GM18868 (cell line): Measurements from ENCODE around the gene YWHAG.
"Not testable (repeated sequence)": the region's sequence is repeated elsewhere in the genome, so short reads cannot be mapped to it uniquely, and the experiment has no call there.

Source experiments
- ATAC-seq: cut with Tn5 transposase; IDR thresholded peaks from one replicate; pipeline ENCODE4 v1.9.1; 2021; ENCODE audit warnings: mild to moderate bottlenecking, moderate library complexity; ENCODE audit not compliant: unreplicated experiment

The YWHAG gene

DNA sequence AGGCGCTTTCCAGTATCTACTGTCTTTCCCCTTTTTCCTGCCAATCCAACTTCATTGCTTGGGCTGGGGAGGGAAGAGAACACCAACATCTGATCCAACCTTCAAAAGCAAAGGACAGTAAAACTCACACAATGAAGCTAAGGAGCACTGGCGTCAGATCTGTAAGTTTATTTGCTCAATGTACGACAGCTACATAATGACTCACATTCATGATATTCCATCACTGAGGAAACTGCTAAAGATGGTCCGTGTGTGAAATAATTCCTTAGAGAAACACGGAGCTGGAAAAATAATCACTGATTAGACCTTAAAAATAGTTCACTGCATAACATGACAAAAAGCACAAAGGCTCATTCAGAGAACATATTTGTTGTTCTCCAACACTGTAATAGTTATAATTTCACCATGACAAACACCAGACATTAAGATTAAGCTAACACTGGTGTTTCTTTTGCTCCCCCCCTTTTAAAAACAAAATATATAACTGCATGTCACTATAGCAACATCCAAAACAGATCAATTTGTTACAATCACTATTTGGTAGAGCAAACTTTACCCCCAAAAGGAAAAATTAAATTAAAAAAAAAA, 32.1 kb downstream of the YWHAG start:
- no peak for ATAC-seq

DNA sequence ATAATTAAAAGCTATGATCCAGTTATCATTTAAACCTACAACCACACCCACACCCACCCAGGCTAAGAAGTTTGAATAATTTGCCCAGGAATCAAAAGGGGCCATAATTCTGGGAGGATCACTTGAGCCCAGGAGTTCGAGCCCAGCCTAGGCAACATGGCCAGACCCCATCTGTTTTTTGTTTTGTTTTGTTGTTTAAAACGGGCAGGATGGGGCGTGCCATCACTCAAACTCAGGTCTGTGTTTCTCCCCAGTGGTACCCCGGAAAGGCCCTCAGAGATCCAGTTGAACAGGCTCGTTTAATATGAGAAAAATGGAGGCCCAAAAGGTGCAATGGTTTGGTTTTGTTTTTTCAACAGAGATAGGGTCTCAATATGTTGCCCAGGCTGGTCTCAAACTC, 33.0 kb downstream of the YWHAG start:
- no peak for ATAC-seq

DNA sequence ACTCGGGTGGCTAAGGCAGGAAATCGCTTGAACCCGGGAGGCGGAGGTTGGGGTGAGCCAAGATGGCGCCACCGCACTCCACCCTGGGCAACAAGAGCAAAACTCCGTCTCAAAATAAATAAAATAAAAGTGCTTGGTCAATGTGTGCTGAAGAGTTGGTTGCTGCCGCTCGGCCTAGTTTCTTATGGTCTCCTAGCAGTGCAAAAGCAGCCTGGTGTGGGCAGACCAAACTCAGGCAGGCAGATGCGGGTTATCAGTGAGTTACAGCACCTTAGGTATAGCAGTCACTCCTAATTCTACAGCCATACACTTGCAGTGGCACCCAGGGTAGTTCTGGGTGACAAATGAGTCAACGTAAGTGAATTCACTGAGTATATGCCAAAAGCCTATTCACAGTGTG, 33.7 kb downstream of the YWHAG start:
- no peak for ATAC-seq

DNA sequence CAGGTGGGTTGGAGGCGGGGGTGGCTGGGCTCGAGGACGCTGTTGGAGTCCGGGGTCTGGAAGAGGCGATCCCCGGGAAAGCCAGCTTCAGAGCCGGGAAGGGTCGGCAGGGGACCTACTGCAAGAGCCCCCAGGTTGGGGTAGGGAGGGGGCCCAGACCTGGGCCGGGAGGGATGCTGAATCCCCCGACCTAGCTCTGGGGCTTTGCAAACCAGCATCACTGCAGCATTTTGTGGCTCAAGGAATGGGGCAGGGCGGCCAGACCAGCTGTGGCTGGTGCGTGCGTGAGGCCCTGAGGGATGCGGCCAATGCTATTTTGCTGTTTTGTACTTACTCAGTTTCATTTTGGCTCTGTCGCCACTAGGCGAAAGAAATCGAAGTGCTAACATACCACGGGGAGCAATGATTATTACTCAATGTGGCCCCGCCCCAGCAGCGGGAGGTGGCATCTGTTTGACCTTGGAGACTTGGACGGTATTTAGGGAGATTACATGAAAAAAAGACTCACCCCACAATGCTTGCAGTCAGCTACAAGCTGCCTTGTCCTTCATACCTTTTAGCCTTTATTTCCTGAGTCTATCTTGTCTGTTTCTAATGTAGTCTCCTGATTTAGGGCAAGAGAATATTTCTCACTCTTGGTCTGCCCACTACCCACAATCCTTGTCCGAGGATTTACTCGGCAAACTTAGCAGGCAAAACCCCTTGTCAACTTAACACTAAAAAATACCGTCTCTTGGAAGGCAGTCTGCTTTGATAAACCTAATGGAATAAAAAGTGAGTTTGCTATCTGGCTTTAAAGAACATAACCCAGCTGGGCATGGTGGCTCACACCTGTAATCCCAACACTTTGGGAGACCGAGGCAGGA, 40.1 kb downstream of the YWHAG start:
- ATAC-seq, result peak; percentile 44

DNA sequence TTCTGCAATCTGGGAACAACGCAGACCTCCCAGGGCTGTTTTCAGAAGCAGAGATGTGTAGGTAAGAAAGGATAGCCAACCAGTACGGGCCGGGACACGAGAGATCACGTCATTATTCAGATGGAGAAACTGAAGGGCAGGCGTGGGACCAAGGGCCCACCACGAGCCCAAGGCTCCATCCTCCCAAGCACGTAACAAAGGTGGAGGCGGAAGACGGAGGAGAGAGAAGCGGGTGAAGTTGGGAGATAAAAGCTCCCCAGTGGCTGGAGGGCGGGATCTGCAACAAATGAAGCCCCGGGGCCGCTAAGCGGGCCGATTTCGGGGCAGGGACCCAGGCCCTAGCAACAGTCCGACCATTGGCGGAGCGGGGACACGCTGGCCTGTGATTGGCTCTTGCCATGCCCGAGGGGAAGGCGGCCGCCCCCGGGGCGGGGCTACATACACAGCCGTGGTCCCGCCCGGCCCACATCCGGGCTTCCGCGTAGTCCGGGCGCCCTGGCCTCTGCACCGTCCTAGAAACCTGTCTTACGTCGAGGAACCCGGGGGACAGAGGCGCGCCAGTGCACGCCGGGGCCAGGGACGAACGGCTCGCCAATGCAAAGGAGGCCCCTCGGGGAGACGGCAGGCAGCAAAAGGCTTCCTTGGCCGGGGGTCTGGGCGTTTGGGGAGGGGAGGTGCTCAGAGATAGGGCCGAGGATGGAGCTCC, 40.9 kb downstream of the YWHAG start:
- peak; percentile 92 for ATAC-seq

DNA sequence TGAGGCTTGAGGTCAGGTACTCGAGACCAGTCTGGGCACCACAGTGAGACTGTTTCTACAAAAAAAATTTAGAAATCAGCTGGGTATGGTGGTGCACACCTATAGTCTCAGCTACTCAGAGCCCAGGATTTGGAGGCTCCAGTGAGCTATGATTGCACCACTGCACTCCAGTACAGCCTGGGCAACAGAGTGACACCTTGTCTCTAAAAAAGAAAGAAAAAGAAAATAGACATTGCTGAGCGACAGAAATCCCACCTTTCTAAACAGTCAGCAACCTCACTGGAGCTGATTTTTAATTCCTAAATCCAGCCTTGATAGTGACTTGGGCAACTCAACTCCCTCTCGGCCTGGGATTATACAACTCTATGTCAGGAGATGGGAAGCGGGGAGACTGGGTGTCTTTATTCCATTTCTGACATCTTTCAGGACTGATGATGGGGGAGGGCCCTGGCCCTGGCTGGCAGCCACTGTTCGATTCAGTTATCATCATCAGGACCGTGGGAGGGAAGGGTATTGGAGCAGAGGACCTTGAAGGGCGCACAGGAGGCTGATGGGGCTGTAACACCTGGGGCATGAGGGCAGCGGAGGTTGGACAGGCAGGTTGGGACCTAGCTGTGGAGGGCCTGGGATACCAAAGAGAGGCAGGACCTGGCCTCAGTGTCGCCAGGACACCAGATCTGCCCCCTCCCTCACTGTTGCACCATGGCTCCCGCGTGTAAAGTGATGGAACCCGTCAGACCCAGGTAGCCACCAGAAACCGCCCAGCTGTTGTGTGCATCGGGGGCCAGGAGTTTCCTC, 41.6 kb downstream of the YWHAG start:
- ATAC-seq, result no peak

DNA sequence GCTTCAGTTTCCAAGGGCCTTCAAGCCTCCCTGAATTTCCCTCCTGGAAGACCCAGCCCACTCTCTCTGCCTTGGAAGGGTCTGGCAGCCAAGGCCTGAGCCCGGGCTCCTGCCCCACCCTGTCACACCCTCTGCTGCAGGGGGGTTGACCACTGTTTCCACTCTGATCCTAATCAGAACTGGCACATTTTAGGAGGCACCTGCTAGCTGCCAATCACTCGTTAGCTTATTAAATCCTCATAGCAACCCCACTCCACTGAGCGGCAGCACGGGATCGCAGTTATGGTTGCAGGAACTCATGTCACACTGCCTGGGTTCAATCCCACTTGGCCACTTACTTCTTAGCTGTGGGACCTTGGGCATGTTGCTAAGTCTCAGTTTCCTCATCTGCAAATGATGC, 43.4 kb downstream of the YWHAG start:
- no peak for ATAC-seq

DNA sequence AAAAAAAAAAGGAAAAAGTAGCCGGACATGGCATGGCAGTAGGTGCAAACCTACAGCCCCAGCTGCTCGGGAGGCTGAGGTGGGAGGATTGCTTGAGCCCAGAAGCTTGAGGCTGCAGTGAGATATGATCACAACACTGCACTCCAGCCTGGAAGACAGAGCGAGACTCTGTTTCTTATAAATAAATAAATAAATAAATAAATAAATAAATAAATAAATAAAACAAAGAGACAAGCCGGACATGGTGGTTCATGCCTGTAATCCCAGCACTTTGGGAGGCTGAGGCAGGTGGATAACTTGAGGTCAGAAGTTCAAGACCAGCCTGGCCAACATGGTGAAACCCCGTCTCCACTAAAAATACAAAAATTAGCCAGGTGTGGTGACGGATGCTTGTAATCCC, 44.1 kb downstream of the YWHAG start:
- ATAC-seq, result not testable (repeated sequence)

DNA sequence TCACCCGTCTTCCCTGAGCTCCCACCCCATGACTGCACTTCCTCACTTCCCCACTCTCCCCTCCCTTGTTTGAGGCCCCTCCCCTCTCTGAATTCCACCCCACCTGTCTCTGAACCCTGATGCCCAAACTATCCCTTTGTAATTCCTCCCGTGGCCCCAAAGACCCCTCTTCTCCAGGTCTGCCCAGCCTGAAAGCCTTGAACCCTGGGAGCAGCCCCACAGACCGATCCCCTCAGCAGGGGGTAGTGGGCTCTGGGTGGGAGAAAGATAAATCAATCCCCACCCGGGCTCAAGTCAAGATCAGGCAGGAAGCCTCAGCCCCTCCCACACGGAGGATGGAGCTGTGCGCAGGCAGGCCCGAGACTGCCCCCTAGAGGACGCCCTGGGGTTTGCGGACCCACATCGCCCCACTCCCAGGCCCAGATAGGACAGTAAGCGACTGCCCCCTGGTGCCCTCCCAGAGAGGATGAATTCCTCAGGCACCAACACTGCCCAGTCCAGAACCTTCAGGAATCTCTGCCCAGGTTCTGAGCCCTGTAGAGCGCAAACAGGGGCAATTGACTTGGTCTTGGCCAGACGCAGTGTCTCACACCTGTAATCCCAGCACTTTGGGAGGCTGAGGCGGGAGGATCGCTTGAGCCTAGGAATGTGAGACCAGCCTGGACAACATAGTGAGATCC, 44.6 kb downstream of the YWHAG start:
- ATAC-seq, result peak; percentile 38

DNA sequence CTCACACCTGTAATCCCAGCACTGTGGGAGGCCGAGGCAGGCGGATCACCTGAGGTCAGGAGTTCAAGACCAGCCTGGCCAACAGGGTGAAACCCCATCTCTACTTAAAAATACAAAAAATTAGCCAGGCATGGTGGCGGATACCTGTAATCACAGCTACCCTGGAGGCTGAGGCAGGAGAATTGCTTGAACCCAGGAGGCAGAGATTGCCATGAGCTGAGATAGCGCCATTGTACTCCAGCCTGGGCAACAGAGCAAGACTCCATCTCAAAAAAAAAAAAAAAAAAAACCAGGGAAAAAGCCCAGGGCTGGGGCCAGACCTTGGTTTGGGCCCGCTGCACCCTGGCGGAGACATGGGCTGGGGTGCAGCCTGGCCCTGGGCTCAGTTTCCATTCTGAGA, 47.0 kb downstream of the YWHAG start:
- ATAC-seq, result not testable (repeated sequence)

DNA sequence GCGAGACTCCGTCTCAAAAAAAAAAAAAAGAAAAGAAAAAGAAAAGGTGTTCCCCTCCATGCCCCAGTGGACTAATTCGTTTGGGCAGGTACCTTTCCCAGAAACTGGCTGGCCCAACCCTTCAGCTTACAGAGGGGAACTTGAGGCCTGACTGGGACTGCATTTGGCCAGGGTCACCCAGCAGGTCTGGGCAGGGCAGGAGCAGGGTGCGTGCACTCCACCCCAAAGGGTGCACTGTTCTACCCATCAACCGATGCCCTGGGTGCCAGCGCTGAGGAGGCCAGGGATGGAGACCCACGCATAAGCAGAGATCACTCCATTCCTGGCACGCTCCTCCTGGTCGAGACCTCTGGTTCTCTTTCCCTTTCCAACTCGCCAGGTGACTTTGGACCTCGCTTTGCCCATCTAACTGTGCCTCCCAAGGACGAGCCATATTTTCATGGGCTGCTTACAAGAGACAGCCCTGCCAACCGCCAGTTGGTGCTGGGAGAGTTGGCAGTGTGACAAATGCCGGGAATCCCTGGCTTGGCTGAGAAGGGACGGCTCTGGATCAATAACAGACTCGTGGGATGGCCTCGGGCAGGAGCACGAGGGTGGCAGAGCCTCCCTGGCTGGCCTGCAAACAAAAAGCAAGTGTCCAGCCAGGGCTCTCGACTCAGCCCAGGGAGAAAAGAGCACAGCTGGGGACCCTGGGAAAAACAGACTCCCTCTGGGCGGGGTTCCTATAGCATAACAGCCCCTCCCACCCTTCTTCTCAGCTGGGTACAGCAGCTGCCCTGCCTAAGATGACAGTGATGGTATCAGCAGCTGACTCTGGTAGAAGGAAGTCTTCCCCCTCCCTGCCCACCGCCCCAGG, 48.5 kb downstream of the YWHAG start:
- no peak for ATAC-seq

DNA sequence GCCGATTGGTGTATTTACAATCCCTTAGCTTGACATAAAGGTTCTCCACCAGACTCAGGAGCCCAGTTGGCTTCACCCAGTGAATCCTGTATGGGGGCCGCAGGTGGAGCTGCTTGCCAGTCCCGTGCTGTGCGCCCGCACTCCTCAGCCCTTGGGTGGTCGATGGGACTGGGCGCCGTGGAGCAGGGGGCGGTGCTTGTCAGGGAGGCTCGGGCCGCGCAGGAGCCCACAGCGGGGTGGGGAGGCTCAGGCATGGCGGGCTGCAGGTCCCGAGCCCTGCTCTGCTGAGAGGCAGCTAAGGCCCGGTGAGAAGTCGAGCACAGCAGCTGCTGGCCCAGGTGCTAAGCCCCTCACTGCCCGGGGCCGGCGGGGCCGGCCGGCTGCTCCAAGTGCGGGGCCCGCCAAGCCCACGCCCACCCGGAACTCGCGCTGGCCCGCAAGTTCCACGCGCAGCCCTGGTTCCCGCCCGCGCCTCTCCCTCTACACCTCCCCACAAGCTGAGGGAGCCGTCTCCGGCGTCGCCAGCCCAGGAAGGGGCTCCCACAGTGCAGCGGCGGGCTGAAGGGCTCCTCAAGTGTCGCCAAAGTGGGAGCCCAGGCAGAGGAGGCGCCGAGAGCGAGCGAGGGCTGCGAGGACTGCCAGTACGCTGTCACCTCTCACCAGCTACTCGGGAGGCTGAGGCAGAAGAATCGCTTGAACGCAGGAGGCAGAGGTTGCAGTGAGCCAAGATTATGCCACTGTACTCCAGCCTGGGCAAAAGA, 49.3 kb downstream of the YWHAG start:
- not testable (repeated sequence) for ATAC-seq

DNA sequence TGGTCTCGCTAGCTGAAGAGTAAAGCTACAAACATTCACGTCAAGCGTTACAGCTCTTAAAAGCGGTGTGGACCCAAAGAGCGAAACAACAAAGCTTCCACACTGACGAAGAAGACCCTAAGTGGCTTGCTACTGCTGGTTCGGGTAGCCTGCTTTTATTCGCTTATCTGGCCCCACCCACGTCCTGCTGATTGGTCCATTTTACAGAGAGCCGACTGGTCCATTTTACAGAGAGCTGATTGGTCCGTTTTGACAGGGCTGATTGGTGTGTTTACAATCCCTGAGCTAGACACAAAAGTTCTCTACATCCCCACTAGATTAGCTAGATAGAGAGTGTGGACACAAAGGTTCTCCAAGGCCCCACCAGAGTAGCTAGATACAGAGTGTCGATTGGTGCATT, 49.9 kb downstream of the YWHAG start:
- ATAC-seq, result not testable (repeated sequence)

DNA sequence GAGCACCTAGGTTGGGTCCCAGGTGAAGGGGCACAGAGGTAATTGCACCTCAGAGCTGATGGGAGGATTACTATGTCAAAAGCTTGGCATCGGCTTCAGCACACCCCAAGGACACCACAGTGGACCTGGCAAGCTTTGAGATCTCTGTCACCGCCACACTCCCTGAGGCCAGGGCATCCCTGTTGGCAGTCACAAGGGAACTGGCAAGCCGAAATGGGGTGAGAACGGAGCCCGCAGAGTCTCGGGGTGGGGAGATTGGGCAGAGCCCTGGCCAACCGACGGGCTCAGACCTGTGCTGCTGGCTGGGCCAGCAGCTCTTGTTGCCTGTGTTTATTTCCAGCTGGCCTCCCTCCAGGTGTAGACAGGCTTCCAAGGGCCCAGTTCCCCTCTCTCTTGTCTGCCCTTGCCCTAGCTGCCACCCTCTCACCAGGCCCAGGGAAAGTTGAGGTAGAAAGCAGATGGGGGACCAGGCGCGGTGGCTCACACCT, 53.9 kb downstream of the YWHAG start:
- ATAC-seq, result no peak

DNA sequence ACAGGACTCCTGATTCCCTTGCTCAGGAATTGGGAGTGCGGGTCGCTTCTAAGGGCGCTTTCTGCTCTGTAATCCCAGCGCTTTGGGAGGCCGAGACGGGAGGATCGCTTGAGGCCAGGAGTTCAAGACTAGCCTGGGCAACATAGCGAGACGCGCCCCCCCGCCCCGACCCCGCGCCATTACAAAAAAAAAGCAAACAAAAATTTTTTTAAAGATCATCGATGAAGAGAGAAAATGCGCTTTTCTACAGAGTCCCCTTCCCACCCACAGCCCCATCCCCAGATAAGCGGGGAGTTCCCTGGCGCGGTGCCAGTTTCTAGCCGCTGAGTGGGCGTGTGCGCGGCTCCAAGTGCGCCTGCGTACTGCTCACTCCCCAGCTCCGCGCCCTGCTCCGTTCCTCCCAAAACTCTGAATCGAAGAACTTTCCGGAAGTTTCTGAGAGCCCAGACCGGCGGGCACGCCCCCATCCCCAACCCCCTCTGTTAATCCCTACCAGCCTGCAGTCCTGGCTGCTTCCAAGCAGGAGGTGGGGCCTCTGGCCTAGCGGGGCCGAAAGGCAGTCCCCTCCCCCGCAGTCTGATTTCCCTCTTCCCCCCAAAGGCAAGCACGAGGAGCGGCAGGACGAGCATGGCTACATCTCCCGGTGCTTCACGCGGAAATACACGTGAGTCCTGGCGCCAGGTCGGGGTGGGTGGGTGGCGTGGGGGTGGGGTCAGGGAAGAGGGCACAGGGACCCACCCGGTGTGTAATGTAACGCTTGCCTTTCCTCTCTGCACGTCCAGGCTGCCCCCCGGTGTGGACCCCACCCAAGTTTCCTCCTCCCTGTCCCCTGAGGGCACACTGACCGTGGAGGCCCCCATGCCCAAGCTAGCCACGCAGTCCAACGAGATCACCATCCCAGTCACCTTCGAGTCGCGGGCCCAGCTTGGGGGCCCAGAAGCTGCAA, 55.3 kb downstream of the YWHAG start:
- ATAC-seq, result no peak

DNA sequence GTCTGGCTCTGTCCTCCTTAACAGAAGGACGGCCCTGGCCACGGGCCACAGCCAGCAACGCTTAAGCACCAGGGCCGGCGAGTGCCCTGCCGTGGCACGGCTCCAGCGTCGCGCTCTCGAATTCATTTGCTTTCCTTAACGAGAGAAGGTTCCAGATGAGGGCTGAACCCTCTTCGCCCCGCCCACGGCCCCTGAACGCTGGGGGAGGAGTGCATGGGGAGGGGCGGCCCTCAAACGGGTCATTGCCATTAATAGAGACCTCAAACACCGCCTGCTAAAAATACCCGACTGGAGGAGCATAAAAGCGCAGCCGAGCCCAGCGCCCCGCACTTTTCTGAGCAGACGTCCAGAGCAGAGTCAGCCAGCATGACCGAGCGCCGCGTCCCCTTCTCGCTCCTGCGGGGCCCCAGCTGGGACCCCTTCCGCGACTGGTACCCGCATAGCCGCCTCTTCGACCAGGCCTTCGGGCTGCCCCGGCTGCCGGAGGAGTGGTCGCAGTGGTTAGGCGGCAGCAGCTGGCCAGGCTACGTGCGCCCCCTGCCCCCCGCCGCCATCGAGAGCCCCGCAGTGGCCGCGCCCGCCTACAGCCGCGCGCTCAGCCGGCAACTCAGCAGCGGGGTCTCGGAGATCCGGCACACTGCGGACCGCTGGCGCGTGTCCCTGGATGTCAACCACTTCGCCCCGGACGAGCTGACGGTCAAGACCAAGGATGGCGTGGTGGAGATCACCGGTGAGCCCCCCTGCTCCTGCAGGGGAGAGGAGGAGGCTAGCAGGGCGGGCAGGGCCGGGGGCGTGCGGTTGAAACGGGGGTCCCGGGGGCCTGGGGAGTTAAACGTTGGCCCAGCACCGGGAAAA, 56.2 kb downstream of the YWHAG start, which contains the start of gene HSPB1:
HSPB1 (plus strand) TSS at position 327 of the 855 bp plus-strand sequence; CDS start at position 367, 40 bp downstream.
- ATAC-seq, result peak; percentile 69
